Measurements from ENCODE around the gene URI1. TPM values are rescaled to one million over a fixed set of nuclear protein-coding genes. Genes with fewer than 3 reads are reported as not detected.

Gene URI1
- total and polyA plus RNA-seq, 11 donors: 10.9 to 53.7 (median 41.5) TPM

DNA sequence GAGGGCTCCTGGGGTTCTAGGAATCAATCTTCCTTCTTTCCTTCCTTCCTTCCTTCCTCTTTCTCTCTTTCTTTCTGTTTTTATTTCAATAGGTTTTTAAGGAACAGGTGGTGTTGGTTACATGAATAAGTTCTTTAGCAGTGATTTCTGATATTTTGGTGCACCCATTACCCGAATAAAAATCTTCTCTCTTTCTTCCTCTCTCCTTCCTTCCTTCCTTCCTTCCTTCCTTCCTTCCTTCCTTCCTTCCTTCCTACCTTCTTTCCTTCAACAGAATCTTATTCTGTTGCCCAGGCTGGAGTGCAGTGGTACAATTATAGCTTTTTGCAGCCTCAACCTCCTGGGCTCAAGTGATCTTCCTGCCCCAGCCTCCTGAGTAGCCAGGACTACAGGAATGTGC is 16.0 kb upstream of the URI1 start:
- no peak overlapping the region for H3K27ac ChIP-seq
- H3K4me3 ChIP-seq: no peak overlapping the region
- no peaks in the 10 kb centered on the region for H3K4me1 ChIP-seq
- ATAC-seq (no peak), DNase-seq (no peak)
- H3K36me3 ChIP-seq: no peaks in the 10 kb centered on the region
- WGBS, 4 donors: 56 to 66% (median 58%) methylated on average over 1 of the region's 1 CpG
- intact Hi-C loops (cut with DNase I): no loop called here
- H3K9me3 ChIP-seq: no peaks in the 10 kb centered on the region
- H3K27me3 ChIP-seq: peaks cover 0 to 9% (median 0%) of the 10 kb centered on the region in 9 donors
- TF ChIP-seq CTCF (IDR thresholded peaks at IDR 0.05): no peak
- no peak for TF ChIP-seq POLR2A (IDR thresholded peaks at IDR 0.05)

DNA sequence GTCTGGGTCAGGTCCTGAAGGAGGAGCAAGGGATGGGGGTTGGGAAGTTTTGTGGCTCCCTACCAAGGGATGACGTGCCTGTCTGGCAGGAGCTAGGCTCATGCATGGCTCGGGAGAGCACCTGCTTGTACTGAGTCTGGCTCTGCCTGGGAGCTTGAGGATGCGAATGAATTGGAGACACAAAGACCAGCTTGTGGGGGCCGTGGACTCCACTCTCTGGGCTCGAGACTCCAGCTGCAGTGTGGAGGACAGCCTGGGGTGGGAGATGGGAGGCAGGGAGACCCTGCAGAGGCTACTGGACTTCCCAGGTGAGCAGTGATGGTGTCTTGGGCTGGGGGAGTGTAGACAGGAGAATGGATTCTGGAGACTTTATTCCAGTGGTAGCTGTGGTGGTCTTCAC is 15.2 kb upstream of the URI1 start:
- no peak overlapping the region for H3K27ac ChIP-seq
- no peaks in the 10 kb centered on the region for H3K36me3 ChIP-seq
- no peak for TF ChIP-seq POLR2A (IDR thresholded peaks at IDR 0.05)
- TF ChIP-seq CTCF (IDR thresholded peaks at IDR 0.05): no peak
- no peak overlapping the region for H3K4me3 ChIP-seq
- peaks cover 0 to 9% (median 0%) of the 10 kb centered on the region in 9 donors for H3K27me3 ChIP-seq
- H3K4me1 ChIP-seq: no peaks in the 10 kb centered on the region
- ATAC-seq (no peak), DNase-seq (no peak)
- WGBS, 4 donors: 70 to 78% (median 77%) methylated on average over 5 of the region's 5 CpGs
- no peaks in the 10 kb centered on the region for H3K9me3 ChIP-seq
- intact Hi-C loops (cut with DNase I): no loop called here

- WGBS, 4 donors: 53 to 60% (median 58%) methylated on average over 14 of the region's 14 CpGs
- Histone ChIP-seq H3K9me3 (no peaks in the 10 kb centered on the region), H3K4me3 (no peak overlapping the region), H3K36me3 (no peaks in the 10 kb centered on the region), H3K27ac (no peak overlapping the region), H3K27me3 (peaks cover 0 to 9% (median 0%) of the 10 kb centered on the region in 9 donors), H3K4me1 (no peaks in the 10 kb centered on the region)
- DNase-seq (no peak), ATAC-seq (no peak)
- intact Hi-C loops (cut with DNase I): no loop called here
- TF ChIP-seq POLR2A (IDR thresholded peaks at IDR 0.05) (no peak), CTCF (IDR thresholded peaks at IDR 0.05) (no peak)
These were observed 14.0 kb upstream of the URI1 start for GRCh38 chr19:29927944-29928625.

DNA sequence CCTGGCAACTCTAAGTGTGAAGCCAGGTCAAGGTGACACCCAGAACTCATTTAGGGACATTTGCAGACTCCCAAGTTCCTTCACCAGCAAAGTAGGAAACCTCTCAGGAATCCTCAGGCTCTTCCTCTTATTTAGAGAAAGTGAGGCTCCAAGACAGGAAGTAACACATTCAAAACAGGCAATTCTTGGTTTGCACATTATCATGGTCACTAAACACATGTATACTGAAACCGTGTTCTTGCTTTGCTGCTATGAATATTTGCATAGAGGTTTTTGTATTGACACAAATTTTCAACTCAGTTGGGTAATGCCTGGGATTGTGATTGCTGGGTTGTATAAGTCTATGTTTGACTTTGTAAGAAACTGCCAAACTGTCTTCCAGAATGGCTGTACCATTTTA is 13.2 kb upstream of the URI1 start:
- no peak for TF ChIP-seq CTCF (IDR thresholded peaks at IDR 0.05)
- ATAC-seq (no peak), DNase-seq (no peak)
- H3K9me3 ChIP-seq: peaks cover 0 to under 1% (median 0%) of the 10 kb centered on the region in 12 donors
- 68 to 76% (median 74%) methylated on average over 1 of the region's 1 CpG for WGBS, 4 donors
- no peak overlapping the region for H3K4me3 ChIP-seq
- H3K36me3 ChIP-seq: no peaks in the 10 kb centered on the region
- H3K27ac ChIP-seq: no peak overlapping the region
- intact Hi-C loops (cut with DNase I): no loop called here
- H3K4me1 ChIP-seq: no peaks in the 10 kb centered on the region
- peaks cover 0 to 9% (median 0%) of the 10 kb centered on the region in 9 donors for H3K27me3 ChIP-seq
